ENCODE measurements around the gene CASTOR2.
"Not testable (repeated sequence)": the region's sequence is repeated elsewhere in the genome, so short reads cannot be mapped to it uniquely, and the experiment has no call there.

- TF ChIP-seq CTCF (IDR thresholded peaks at IDR 0.05; ENCODE audit: low read depth, low read length); EZH2phosphoT487 (IDR thresholded peaks at IDR 0.05; ENCODE audit: low read depth): not testable (repeated sequence)
Measured at GRCh38 chr7:74972377-74972776, 7.9 kb downstream of the CASTOR2 start.

All from OCI-LY3 (cell line).